Pancreas (tissue), 10 donors: ENCODE data around the gene ATXN1. TPM values are rescaled to one million over a fixed set of nuclear protein-coding genes. Genes with fewer than 3 reads are reported as not detected.
"Not testable (repeated sequence)": the region's sequence is repeated elsewhere in the genome, so short reads cannot be mapped to it uniquely, and the experiment has no call there.

Experiments
- ATAC-seq, 4 donors: fragments of 200-7000 bp; cut with Tn5 transposase; one replicate each; pipeline versions ENCODE4 v1.8.0 to v1.9.1; 2020; ENCODE audit warnings: mild to moderate bottlenecking in 4 of 4, moderate library complexity in 4 of 4
- DNase-seq, 6 donors: peaks; one replicate each; pipeline ENCODE4 v3.0.0-alpha.2; 2020
- FAIRE-seq: peaks from 2 replicates; lab custom pipeline; 2012; peaks lifted over from hg19 to GRCh38; lab: Jason Lieb, UNC
- H3K27ac ChIP-seq, 4 donors: fragments of 200-600 bp; sonication (generic); 1 replicate in 3 of 4; 2 replicates in 1 of 4; pipeline versions ENCODE4 v1.5.0 to v1.8.0; 2020
- H3K27me3 ChIP-seq, 4 donors: fragments of 200-600 bp; one replicate each; pipeline ENCODE4 v1.8.0; 2021
- H3K36me3 ChIP-seq, 3 donors: fragments of 200-600 bp; sonication (generic) in 1 of 3; one replicate each; pipeline versions ENCODE4 v1.5.0 to v1.8.0; 2020 to 2021
- H3K4me1 ChIP-seq, 3 donors: fragments of 200-600 bp; one replicate each; pipeline ENCODE4 v1.8.0; 2021
- H3K4me3 ChIP-seq, 4 donors: fragments of 200-600 bp; sonication (generic) in 2 of 4; one replicate each; pipeline versions ENCODE4 v1.5.0 to v1.8.0; 2020 to 2021
- H3K9me3 ChIP-seq, 4 donors: fragments of 200-600 bp; one replicate each; pipeline ENCODE4 v1.8.0; 2021
- WGBS, 2 donors: extraction: QIAGEN DNeasy Blood & Tissue Kit; methylation state at CpG; one replicate each; pipeline ENCODE4 v1.1.7; 2013; 5-methylcytosine and 5-hydroxymethylcytosine counted together
- intact Hi-C, 3 donors: fragments of 100-400 bp; cut with DNase I; formaldehyde crosslinking; loops; one replicate each; pipeline versions ENCODE4 v1.11.1 to v1.14.2; 2022
- polyA plus RNA-seq, 2 donors: library from polyadenylated mRNA; stranded (reverse); fragments of 200-250 nt; gene quantifications; one replicate each; pipeline ENCODE4 v1.2.3, GENCODE V29; 2013
- total RNA-seq, 6 donors: library from RNA; stranded (reverse); fragmentation: NEBNext Ultra II Directional in 4 of 6; extraction: Animal tissue kit (Norgen Biotek cat#: 25700) in 4 of 6; gene quantifications; one replicate each; pipeline versions ENCODE4 v1.2.1 to v1.2.4, GENCODE V29; 2021 to 2023
- TF ChIP-seq, protein P1 (sequence below), 4 donors: fragments of 200-600 bp; sonication (generic) in 3 of 4; IDR thresholded peaks; one replicate each; pipeline versions ENCODE4 v1.5.0 to v1.8.0; 2021; ENCODE audit warnings: antibody characterized with exemption in 4 of 4
- donor health status: healthy with polysubstance abuse.
- donor health status: DM: no; HTN: no; CAD: no; lungs with moderate emphysema.
- donor health status: DM: no; HTN: no; CAD: no.
- donor health status: control.
- donor health status: control.
- donor health status: Bipolar disorder and iron deficiency.
- donor health status: DM: yes; HTN: yes; CAD: no.
- donor health status: DM: no; HTN: no; CAD: no.
- donor health status: DM: no; HTN: no; CAD: no.
- donor health status: DM: yes; HTN: yes; CAD: no.

Gene ATXN1
- total and polyA plus RNA-seq, 8 donors = 4.9 to 38.6 (median 20.5) TPM

DNA sequence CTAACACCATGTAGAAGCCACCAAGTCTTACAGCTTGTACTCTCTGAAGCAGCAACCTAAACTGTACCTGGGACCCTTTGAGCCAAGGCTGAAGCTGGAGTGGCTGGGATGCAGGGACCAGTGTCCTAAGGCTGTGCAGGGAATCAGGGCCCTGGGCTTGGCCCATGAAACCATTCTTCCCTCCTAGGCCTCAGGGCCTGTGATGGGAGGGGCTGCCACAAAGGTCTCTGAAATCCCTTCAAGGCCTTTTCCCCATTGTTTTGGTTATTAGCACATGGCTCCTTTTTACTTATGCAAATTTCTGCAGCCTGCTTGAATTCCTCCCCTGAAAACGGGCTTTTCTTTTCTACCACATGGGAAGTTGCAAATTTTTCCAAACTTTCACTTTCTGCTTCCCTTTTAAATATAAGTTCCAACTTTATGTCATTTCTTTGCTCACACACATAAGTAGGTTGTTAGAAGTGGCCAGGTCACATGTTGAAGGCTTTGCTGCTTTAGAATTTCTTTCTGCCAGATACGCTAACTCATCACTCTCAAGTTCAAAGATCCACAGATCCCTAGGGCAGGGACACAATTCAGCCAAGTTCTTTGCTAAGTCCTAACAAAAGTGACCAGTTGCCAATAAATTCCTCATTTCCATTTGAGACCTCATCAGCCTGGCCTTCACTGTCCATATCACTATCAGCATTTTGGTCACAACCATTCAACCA lies 28.2 kb upstream of the ATXN1 start:
- no peak for ATAC-seq
- no peak for DNase-seq
- Histone ChIP-seq H3K4me3 (no peak overlapping the region), H3K36me3 (no peaks in the 10 kb centered on the region), H3K4me1 (no peaks in the 10 kb centered on the region), H3K27ac (no peak overlapping the region), H3K27me3 (no peaks in the 10 kb centered on the region), H3K9me3 (no peaks in the 10 kb centered on the region)
- no peak for FAIRE-seq
- intact Hi-C loops = no loop called here
- TF ChIP-seq, protein P1, sequence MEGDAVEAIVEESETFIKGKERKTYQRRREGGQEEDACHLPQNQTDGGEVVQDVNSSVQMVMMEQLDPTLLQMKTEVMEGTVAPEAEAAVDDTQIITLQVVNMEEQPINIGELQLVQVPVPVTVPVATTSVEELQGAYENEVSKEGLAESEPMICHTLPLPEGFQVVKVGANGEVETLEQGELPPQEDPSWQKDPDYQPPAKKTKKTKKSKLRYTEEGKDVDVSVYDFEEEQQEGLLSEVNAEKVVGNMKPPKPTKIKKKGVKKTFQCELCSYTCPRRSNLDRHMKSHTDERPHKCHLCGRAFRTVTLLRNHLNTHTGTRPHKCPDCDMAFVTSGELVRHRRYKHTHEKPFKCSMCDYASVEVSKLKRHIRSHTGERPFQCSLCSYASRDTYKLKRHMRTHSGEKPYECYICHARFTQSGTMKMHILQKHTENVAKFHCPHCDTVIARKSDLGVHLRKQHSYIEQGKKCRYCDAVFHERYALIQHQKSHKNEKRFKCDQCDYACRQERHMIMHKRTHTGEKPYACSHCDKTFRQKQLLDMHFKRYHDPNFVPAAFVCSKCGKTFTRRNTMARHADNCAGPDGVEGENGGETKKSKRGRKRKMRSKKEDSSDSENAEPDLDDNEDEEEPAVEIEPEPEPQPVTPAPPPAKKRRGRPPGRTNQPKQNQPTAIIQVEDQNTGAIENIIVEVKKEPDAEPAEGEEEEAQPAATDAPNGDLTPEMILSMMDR (IDR thresholded peaks at IDR 0.05) = no peak
- WGBS, 2 donors = 80% methylated on average over 2 of the region's 2 CpGs

DNA sequence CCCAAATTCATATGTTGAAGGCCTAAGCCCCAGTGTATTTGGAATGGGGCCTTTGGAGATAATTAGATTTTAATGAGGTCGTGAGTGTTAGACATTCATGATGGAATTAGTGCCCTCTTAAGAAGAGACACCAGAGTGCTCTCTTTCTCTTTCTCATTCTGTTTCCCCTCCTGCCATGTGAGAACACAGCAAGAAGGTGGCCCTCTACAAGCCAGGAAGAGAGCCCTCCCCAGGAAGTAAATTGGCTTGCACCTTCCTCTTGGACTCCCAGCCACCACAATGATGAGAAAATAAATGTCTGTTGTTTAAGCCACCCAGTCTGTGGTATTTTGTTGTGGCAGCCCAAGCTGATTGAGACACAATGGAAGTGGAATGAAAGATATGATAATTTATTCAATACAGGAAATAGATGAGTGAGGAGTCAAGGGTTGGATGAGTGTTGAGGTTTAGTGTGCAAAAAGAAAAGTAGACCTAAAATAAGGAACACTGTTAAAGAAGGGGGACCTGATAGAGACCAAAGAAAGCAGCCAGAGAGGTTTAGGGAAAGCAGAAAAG lies 25.9 kb upstream of the ATXN1 start:
- H3K9me3 ChIP-seq = no peaks in the 10 kb centered on the region
- TF ChIP-seq, protein P1 (IDR thresholded peaks at IDR 0.05) = no peak
- H3K4me1 ChIP-seq = no peaks in the 10 kb centered on the region
- FAIRE-seq (no peak), ATAC-seq (no peak), DNase-seq (no peak)
- H3K27me3 ChIP-seq = no peaks in the 10 kb centered on the region
- no peak overlapping the region for H3K27ac ChIP-seq
- no peaks in the 10 kb centered on the region for H3K36me3 ChIP-seq
- 40 to 62% methylated on average over 1 of the region's 1 CpG for WGBS, 2 donors
- no peak overlapping the region for H3K4me3 ChIP-seq
- intact Hi-C loops = no loop called here

DNA sequence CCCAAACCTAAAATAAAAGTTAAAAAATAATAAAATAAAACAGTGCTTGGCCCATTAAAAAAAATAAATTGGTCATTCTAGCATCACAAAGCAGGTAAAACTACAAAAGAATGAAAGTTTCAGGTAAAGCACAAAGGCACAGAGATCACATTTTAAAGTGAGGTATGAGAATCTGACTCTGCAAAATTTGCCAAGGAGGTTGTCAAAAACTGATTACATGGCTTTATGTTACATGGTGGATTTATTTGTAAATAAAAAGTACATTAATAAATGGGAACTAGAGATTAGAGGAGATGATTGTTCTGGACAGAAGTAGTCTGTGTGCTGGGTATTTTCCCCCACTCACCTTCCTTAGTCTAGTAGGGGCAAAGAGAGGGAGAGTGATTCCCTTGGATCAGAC lies 24.2 kb upstream of the ATXN1 start:
- no peak overlapping the region for H3K4me3 ChIP-seq
- no peak overlapping the region for H3K27ac ChIP-seq
- intact Hi-C loops = no loop called here
- no peaks in the 10 kb centered on the region for H3K4me1 ChIP-seq
- DNase-seq (no peak), FAIRE-seq (no peak), ATAC-seq (no peak)
- no peaks in the 10 kb centered on the region for H3K9me3 ChIP-seq
- H3K27me3 ChIP-seq = no peaks in the 10 kb centered on the region
- no peaks in the 10 kb centered on the region for H3K36me3 ChIP-seq
- TF ChIP-seq, protein P1 (IDR thresholded peaks at IDR 0.05) = no peak

DNA sequence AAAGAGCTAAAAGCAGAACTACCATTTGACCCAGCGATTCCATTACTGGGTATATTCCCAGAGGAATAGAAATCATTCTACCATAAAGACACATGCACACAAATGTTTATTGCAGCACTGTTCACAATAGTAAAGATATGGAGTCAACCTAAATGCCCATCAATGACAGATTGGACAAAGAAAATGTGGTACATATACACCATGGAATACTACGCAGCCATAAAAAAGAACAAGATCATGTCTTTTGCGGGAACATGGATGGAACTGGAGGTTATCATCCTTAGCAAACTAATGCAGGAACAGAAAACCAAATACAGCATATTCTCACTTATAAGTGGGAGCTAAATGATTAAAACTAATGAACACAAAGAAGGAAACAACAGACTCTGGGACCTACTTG lies 23.7 kb upstream of the ATXN1 start:
- H3K27ac ChIP-seq, ATAC-seq, intact Hi-C loops, H3K4me1 ChIP-seq, H3K9me3 ChIP-seq, H3K27me3 ChIP-seq, FAIRE-seq, H3K36me3 ChIP-seq, DNase-seq, H3K4me3 ChIP-seq: not testable (repeated sequence)
- WGBS, 2 donors = 85 to 99% methylated on average over 3 of the region's 3 CpGs

DNA sequence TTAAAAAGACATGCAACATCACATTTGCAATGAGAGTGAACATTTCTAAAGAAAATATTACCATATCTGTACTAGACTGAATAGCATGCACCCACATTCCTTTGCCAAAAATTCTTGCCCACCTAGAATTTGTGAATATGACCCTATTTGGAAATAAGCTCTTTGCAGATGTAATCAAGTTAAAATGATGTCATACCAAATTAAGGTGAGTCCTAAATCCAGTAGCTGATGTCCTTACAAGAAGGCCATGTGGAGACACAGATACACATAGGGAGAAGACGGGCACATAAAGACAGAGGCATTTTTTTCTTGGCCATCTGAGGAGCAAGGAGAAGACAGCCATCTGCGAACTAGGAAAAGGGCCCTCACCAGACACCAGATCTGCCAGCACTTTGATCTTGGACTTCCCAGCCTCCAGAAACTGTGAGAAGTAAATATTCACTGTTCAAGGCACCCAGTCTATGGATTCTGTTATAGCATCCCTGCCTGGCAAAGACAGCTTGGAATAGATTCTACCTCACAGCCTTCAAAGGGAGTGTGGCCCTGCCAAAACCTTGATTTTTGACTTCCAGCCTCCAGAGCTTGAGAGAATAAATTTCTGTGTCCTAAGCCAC lies 22.8 kb upstream of the ATXN1 start:
- Histone ChIP-seq H3K9me3 (no peaks in the 10 kb centered on the region), H3K4me3 (no peak overlapping the region), H3K27me3 (no peaks in the 10 kb centered on the region), H3K27ac (no peak overlapping the region), H3K4me1 (no peaks in the 10 kb centered on the region), H3K36me3 (no peaks in the 10 kb centered on the region)
- WGBS, 2 donors = 91 to 95% methylated on average over 2 of the region's 2 CpGs
- DNase-seq (no peak), ATAC-seq (no peak), FAIRE-seq (no peak)
- intact Hi-C loops = no loop called here
- TF ChIP-seq, protein P1 (IDR thresholded peaks at IDR 0.05) = no peak
